Astrocyte (in vitro differentiated cells and primary cell): Measurements from ENCODE around the gene NDUFB8.

ENCODE experiments used
- EZH2 ChIP-seq: IDR thresholded peaks from 2 replicates; pipeline ENCODE4 v1.6.1; 2012; ENCODE audit warnings: mild to moderate bottlenecking, low read length, inconsistent platforms; ENCODE audit not compliant: insufficient read depth
- TF ChIP-seq, protein P1 (sequence below): IDR thresholded peaks from 2 replicates; pipeline ENCODE4 v1.5.1; 2011; ENCODE audit warnings: low read depth, mild to moderate bottlenecking, inconsistent platforms, low read length, moderate library complexity; ENCODE audit not compliant: insufficient read depth

DNA sequence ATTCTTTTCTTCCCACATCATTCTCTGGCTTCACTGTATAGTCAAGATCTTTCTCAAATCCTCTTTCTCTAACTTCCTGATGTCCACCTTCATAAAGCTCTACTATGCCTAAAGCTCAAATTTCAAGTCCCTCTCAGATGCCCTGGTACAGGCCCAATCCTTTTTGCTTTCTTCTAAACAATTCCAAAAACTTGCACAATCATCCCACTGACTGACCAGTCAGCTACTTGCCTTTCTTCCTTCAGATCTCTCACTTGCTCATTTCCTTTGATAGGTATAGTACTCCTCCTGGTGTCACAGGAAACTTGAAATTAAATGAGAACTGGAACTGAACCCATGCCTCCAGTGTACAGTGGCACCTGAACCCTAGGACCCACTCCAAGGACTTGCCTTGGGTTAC is 28.2 kb downstream of the NDUFB8 start:
- TF ChIP-seq, protein P1, sequence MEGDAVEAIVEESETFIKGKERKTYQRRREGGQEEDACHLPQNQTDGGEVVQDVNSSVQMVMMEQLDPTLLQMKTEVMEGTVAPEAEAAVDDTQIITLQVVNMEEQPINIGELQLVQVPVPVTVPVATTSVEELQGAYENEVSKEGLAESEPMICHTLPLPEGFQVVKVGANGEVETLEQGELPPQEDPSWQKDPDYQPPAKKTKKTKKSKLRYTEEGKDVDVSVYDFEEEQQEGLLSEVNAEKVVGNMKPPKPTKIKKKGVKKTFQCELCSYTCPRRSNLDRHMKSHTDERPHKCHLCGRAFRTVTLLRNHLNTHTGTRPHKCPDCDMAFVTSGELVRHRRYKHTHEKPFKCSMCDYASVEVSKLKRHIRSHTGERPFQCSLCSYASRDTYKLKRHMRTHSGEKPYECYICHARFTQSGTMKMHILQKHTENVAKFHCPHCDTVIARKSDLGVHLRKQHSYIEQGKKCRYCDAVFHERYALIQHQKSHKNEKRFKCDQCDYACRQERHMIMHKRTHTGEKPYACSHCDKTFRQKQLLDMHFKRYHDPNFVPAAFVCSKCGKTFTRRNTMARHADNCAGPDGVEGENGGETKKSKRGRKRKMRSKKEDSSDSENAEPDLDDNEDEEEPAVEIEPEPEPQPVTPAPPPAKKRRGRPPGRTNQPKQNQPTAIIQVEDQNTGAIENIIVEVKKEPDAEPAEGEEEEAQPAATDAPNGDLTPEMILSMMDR = no peak
- no peak for TF ChIP-seq EZH2
